Mucosa of stomach (tissue), 1 donor: ENCODE results near the gene ACSS1.
"Not testable (repeated sequence)": the region's sequence is repeated elsewhere in the genome, so short reads cannot be mapped to it uniquely, and the experiment has no call there.

Experiments used
- H3K27me3 ChIP-seq: one replicate; pipeline ENCODE4 v1.7.0; 2013; ENCODE audit warnings: mild to moderate bottlenecking, low read length; ENCODE audit not compliant: control insufficient read depth, insufficient read depth
- H3K36me3 ChIP-seq: one replicate; pipeline ENCODE4 v1.7.0; 2013; ENCODE audit warnings: low read length; ENCODE audit not compliant: control insufficient read depth, insufficient read depth
- H3K4me1 ChIP-seq: one replicate; pipeline ENCODE4 v1.7.0; 2013; ENCODE audit warnings: mild to moderate bottlenecking, low read length; ENCODE audit not compliant: control insufficient read depth, insufficient read depth
- H3K4me3 ChIP-seq: one replicate; pipeline ENCODE4 v1.7.0; 2013; ENCODE audit warnings: low read length
- H3K9ac ChIP-seq: one replicate; pipeline ENCODE4 v1.7.0; 2013; ENCODE audit warnings: mild to moderate bottlenecking, low read length, moderate library complexity
- H3K9me3 ChIP-seq: one replicate; pipeline ENCODE4 v1.7.0; 2013; ENCODE audit warnings: mild to moderate bottlenecking, low read length, moderate library complexity; ENCODE audit not compliant: control insufficient read depth
- donor health status: Pancreatic carcinoma.

The ACSS1 gene

DNA sequence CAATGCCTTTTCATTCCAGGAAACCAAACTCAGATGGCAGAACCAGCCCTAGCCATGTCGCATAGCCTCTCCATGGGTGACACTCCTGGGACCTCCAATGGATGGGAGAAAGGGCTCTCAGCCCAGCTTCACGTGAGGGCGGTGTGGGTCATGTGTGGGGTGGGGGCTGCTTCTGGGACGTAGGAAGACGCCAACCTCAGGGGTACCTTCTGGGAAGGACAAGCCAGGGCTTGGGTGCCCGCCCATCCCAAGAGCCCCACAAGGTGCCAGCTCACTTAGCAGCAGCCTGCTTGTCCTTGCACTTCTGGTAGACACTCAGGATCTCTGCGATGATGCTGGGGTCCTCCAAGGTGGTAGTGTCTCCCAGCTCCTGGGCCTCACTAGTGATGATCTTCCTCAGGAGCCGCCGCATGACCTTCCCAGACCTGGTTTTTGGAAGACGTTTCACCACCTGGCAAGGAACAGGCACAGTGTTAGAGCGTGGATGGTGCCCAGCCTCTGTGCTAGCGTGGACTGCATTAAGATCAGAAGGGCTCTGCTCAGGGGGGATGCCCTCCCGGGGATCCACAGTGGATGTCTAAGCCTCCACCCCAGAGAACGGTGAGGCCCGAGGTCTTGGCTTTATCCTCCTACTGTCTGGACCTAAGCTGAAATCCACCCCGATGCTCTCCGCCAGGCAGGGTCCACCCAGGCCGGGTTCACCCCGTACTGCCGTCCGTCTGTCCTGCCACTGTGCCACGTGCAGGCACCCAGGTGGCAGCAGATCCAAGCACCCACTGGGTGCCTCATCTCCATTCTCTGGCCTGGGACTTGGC is 50.2 kb downstream of the ACSS1 start:
- H3K4me3 ChIP-seq: no peak overlapping the region
- peaks cover 23% of the 10 kb centered on the region for H3K36me3 ChIP-seq
- H3K9me3 ChIP-seq: no peaks in the 10 kb centered on the region
- no peak overlapping the region for H3K9ac ChIP-seq
- H3K4me1 ChIP-seq: peaks cover 4% of the 10 kb centered on the region
- no peaks in the 10 kb centered on the region for H3K27me3 ChIP-seq

GRCh38 chr20:25006431-25007167 is 51.3 kb downstream of the ACSS1 start:
- Histone ChIP-seq H3K4me1 (peaks cover 4% of the 10 kb centered on the region), H3K27me3 (no peaks in the 10 kb centered on the region), H3K9ac (no peak overlapping the region), H3K9me3 (no peaks in the 10 kb centered on the region), H3K36me3 (peaks cover 13% of the 10 kb centered on the region), H3K4me3 (no peak overlapping the region)

DNA sequence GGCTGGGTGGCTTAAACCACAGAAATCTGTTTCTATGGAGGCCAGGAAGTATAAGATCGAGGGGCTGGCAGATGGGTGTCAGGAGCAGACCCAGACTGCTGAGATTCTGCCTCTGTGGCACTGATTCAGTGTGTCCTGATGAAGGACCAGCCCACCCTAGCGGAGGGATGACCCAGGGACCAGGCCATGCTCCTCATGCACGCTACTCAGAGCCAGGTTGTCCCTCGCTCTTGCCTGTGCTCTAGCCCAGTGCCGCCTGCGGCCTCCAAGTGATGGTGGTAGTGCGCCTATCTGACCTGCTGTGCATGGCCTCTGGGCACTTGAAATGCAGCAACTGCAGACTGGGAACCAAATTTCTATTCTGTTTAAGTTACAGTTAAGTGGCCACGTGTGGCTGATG is 52.3 kb downstream of the ACSS1 start:
- Histone ChIP-seq H3K27me3 (no peaks in the 10 kb centered on the region), H3K4me1 (peaks cover 5% of the 10 kb centered on the region), H3K9me3 (no peaks in the 10 kb centered on the region), H3K4me3 (no peak overlapping the region), H3K36me3 (peaks cover 12% of the 10 kb centered on the region), H3K9ac (no peak overlapping the region)

GRCh38 chr20:25005220-25005619 is 52.7 kb downstream of the ACSS1 start:
- Histone ChIP-seq H3K27me3 (no peaks in the 10 kb centered on the region), H3K4me1 (peaks cover 10% of the 10 kb centered on the region), H3K9me3 (no peaks in the 10 kb centered on the region), H3K9ac (no peak overlapping the region), H3K36me3 (peaks cover 12% of the 10 kb centered on the region), H3K4me3 (no peak overlapping the region)

DNA sequence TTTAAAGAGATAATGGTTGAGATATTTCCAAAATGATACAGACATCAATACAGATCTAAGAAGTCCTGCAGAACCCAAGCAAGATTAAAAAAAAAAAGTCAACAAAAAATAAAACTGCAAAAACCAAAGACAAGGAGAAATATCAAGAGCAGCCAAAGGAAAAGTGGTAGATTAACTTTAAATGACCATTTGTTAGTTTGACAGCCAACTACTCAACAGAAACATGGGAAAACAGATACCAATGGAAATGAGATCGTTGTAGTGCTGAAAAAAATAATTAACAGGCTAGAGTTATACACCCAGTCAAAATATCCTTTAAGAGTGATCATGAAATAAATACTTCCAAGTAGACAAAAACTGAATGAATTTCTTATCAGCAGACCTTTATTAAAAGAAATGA is 54.9 kb downstream of the ACSS1 start:
- Histone ChIP-seq H3K36me3 (peaks cover 7% of the 10 kb centered on the region), H3K4me3 (no peak overlapping the region), H3K9ac (no peak overlapping the region), H3K27me3 (no peaks in the 10 kb centered on the region), H3K4me1 (peaks cover 27% of the 10 kb centered on the region), H3K9me3 (no peaks in the 10 kb centered on the region)

GRCh38 chr20:25001323-25001722 is 56.6 kb downstream of the ACSS1 start:
- H3K36me3 ChIP-seq, H3K4me3 ChIP-seq, H3K9ac ChIP-seq, H3K9me3 ChIP-seq, H3K27me3 ChIP-seq: not testable (repeated sequence)
- peaks cover 27% of the 10 kb centered on the region for H3K4me1 ChIP-seq

GRCh38 chr20:25000268-25000801 is 57.6 kb downstream of the ACSS1 start:
- no peaks in the 10 kb centered on the region for H3K27me3 ChIP-seq
- no peaks in the 10 kb centered on the region for H3K9me3 ChIP-seq
- H3K4me3 ChIP-seq: no peak overlapping the region
- H3K9ac ChIP-seq: no peak overlapping the region
- peaks cover 23% of the 10 kb centered on the region for H3K4me1 ChIP-seq
- no peaks in the 10 kb centered on the region for H3K36me3 ChIP-seq

- H3K4me3 ChIP-seq: no peak overlapping the region
- no peaks in the 10 kb centered on the region for H3K36me3 ChIP-seq
- H3K9ac ChIP-seq: peak overlapping the region; percentile 17
- no peaks in the 10 kb centered on the region for H3K27me3 ChIP-seq
- H3K9me3 ChIP-seq: no peaks in the 10 kb centered on the region
- H3K4me1 ChIP-seq: peaks cover 31% of the 10 kb centered on the region
Measured at GRCh38 chr20:24999568-24999967, 58.4 kb downstream of the ACSS1 start.

DNA sequence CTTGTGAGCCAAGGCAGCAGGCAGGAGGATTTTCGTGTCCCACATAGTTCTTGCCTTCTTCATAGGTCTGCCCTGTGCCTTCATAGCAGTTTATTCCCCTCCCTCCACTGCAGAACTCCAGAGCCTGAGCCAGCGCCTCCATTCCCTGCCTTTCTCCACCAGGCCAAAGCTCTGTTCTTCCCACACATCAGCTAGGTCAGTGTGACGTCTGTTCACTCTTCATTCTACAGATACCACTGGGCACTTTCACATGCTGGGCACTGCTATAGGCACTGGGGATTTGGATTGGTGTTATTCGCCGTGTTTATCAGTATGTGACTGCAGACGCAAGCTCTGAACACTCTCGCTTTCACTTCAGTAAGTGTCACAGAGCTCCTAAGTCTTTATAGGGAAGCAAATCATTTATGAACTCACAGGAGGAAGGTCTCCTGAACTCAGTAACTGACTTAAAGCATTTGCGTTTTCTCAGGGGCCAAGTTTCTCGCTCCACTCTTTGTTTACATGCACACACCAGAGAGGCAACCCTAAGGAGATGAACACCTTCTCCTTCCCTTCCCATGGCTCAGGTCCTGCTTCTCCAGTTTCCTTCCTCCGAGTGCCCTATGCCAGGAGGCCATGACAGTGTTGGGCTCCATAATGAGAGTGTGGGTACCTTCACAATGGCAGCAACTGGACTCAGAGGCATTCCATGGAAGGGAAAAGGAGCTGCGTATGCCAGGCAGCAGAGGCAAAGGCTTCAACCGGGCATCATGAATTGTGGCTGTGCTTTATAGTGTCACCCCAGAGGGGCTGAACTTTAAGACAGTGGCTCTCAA is 59.1 kb downstream of the ACSS1 start:
- H3K36me3 ChIP-seq: no peaks in the 10 kb centered on the region
- H3K9ac ChIP-seq: peak overlapping the region; percentile 17
- peaks cover 35% of the 10 kb centered on the region for H3K4me1 ChIP-seq
- no peak overlapping the region for H3K4me3 ChIP-seq
- H3K9me3 ChIP-seq: no peaks in the 10 kb centered on the region
- H3K27me3 ChIP-seq: no peaks in the 10 kb centered on the region

- Histone ChIP-seq H3K4me3 (no peak overlapping the region), H3K4me1 (peaks cover 35% of the 10 kb centered on the region), H3K9me3 (no peaks in the 10 kb centered on the region)
Measured at GRCh38 chr20:24998121-24998520, 59.8 kb downstream of the ACSS1 start.

GRCh38 chr20:24996449-24997377 is 61.2 kb downstream of the ACSS1 start:
- Histone ChIP-seq H3K9me3 (no peaks in the 10 kb centered on the region), H3K4me1 (peaks cover 37% of the 10 kb centered on the region), H3K9ac (no peak overlapping the region), H3K36me3 (no peaks in the 10 kb centered on the region), H3K27me3 (no peaks in the 10 kb centered on the region), H3K4me3 (no peak overlapping the region)

More at GRCh38 chr20:24998121-24998520, 59.8 kb downstream of the ACSS1 start:
- Histone ChIP-seq H3K36me3 (no peaks in the 10 kb centered on the region), H3K27me3 (no peaks in the 10 kb centered on the region), H3K9ac (no peak overlapping the region)
